Measurements from ENCODE around the gene SENP6.
"Not testable (repeated sequence)": the region's sequence is repeated elsewhere in the genome, so short reads cannot be mapped to it uniquely, and the experiment has no call there.

The SENP6 gene

DNA sequence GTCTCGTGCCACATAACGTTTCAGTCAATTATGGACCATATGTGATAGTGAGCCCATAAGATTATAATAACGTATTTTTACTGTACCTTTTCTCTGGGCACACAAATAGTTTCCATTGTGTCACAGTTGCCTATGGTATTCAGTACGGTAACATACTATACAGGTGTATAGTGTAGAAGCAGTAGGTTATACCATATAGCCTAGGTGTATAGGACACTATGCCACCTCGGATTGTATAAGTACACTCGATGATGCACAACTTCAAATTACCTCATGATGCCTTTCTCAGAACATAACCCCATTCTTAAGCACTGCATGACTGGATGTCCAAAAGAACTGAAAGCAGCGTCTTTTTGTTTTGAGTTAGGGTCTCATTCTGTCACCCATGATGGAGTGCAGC, 87.9 kb downstream of the SENP6 start:
- DNase-seq (ENCODE audit: low read depth), result no peak
- H3K4me3 ChIP-seq (ENCODE audit: low read length), result no peak overlapping the region
- no peak for TF ChIP-seq CTCF (IDR thresholded peaks at IDR 0.05; ENCODE audit: insufficient read depth, low read depth, low read length, missing control alignments)

DNA sequence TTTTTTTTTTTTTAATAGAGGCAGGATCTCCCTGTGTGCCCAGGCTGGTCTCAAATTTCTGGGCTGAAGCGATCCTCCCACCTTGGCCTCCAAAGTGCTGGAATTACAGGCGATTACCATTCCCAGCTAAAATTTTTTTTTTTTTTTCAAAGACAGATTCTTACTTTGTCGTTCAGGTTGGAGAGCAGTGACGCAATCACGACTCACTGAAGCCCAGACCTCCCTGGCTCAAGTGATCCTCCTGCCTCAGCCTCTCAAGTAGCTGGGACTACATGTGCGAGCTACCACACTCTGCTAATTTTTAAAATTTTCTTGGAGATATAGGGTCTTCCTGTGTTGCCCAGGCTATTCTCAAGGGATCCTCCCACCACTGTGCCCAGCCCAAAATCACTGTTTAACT, 89.3 kb downstream of the SENP6 start:
- no peak overlapping the region for H3K4me3 ChIP-seq (ENCODE audit: low read length)
- no peak for TF ChIP-seq CTCF (IDR thresholded peaks at IDR 0.05; ENCODE audit: insufficient read depth, low read depth, low read length, missing control alignments)
- DNase-seq (ENCODE audit: low read depth), result peak; percentile 62

GRCh38 chr6:75693534-75693933, 91.9 kb downstream of the SENP6 start:
- TF ChIP-seq CTCF (IDR thresholded peaks at IDR 0.05; ENCODE audit: insufficient read depth, low read depth, low read length, missing control alignments), result no peak
- DNase-seq (ENCODE audit: low read depth), result no peak
- H3K4me3 ChIP-seq (ENCODE audit: low read length), result no peak overlapping the region

GRCh38 chr6:75694406-75694805, 92.7 kb downstream of the SENP6 start:
- DNase-seq (ENCODE audit: low read depth), result no peak
- TF ChIP-seq CTCF (IDR thresholded peaks at IDR 0.05; ENCODE audit: insufficient read depth, low read depth, low read length, missing control alignments), result no peak

GRCh38 chr6:75708334-75708733, 106.7 kb downstream of the SENP6 start:
- H3K4me3 ChIP-seq (ENCODE audit: low read length); DNase-seq (ENCODE audit: low read depth): not testable (repeated sequence)

More at GRCh38 chr6:75694406-75694805, 92.7 kb downstream of the SENP6 start:
- H3K4me3 ChIP-seq (ENCODE audit: low read length), result no peak overlapping the region

DNA sequence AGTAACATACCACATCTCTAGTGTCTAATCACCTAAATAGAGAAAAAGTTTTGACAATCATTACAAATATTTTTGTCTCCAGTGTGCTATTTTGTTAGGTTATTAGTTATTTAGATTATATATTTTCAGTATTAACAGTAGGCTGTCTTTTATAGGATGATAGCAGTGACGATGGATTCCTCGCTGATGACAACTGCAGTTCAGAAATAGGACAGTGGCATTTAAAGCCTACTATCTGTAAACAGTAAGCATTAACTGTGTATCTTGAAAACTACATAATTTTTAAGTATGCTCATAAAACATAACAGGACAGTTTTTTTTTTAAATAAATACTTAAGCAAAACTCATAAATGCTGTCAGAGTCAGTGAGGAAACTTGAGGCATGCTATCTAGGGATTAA, 109.5 kb downstream of the SENP6 start:
- DNase-seq (ENCODE audit: low read depth), result no peak
- no peak for TF ChIP-seq CTCF (IDR thresholded peaks at IDR 0.05; ENCODE audit: insufficient read depth, low read depth, low read length, missing control alignments)
- no peak overlapping the region for H3K4me3 ChIP-seq (ENCODE audit: low read length)

DNA sequence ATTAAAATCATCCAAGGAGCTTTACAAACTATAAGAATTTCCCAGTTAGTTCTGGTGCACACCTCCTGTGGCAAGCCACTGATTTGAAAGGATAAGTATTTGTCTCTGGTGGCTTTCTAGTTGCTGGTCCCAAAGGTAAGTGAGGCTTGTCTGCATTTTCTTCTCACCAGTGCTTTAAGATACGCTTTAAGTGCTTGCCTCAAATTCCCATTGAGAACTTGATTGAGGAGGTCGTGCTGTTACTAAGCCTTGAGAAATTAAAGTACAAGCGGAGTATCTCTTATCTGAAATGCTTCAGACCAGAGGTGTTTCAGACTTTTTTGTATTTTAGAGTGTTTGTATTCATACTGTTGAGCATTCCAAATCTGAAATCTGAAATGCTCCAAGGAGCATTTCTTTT, 117.5 kb downstream of the SENP6 start:
- DNase-seq (ENCODE audit: low read depth), result no peak
- no peak overlapping the region for H3K4me3 ChIP-seq (ENCODE audit: low read length)
- TF ChIP-seq CTCF (IDR thresholded peaks at IDR 0.05; ENCODE audit: insufficient read depth, low read depth, low read length, missing control alignments), result no peak

GRCh38 chr6:75723382-75723781, 121.7 kb downstream of the SENP6 start:
- no peak for TF ChIP-seq CTCF (IDR thresholded peaks at IDR 0.05; ENCODE audit: insufficient read depth, low read depth, low read length, missing control alignments)
- no peak for DNase-seq (ENCODE audit: low read depth)
- H3K4me3 ChIP-seq (ENCODE audit: low read length), result no peak overlapping the region

Data from epithelial cell of esophagus (primary cell).